Psoas muscle (tissue), 8 donors: ENCODE data around the gene ANTKMT. TPM values are rescaled to one million over a fixed set of nuclear protein-coding genes. Genes with fewer than 3 reads are reported as not detected.

Experiments
- ATAC-seq, 4 donors: fragments of 200-7000 bp; cut with Tn5 transposase; one replicate each; pipeline ENCODE4 v1.9.1; 2020; ENCODE audit warnings: moderate library complexity in 3 of 4, mild to moderate bottlenecking in 2 of 4
- DNase-seq, 2 donors: peaks; one replicate each; pipeline ENCODE4 v3.0.0-alpha.2; 2020
- H3K27ac ChIP-seq: fragments of 200-600 bp; one replicate; pipeline ENCODE4 v1.8.0; 2022
- H3K27me3 ChIP-seq, 3 donors: fragments of 200-600 bp in 1 of 3; one replicate each; pipeline versions ENCODE4 v1.6.1 to v1.8.0; 2013 to 2022; ENCODE audit warnings: low read length in 2 of 3, mild to moderate bottlenecking in 2 of 3, moderate library complexity in 1 of 3; ENCODE audit not compliant: insufficient read depth in 3 of 3
- H3K36me3 ChIP-seq, 2 donors: fragments of 200-600 bp in 1 of 2; one replicate each; pipeline versions ENCODE4 v1.6.1 to v1.8.0; 2013 to 2022; ENCODE audit warnings: low read depth in 1 of 2, mild to moderate bottlenecking in 1 of 2, moderate library complexity in 1 of 2; ENCODE audit not compliant: insufficient read depth in 1 of 2
- H3K4me1 ChIP-seq: fragments of 200-600 bp; one replicate; pipeline ENCODE4 v1.8.0; 2022
- H3K4me3 ChIP-seq: fragments of 200-600 bp; one replicate; pipeline ENCODE4 v1.8.0; 2022; ENCODE audit warnings: mild to moderate bottlenecking
- H3K9me3 ChIP-seq: fragments of 200-600 bp; one replicate; pipeline ENCODE4 v1.8.0; 2022
- CTCF ChIP-seq: fragments of 200-600 bp; IDR thresholded peaks from one replicate; pipeline ENCODE4 v1.8.0; 2022; ENCODE audit warnings: antibody characterized with exemption
- WGBS, 3 donors: extraction: QIAGEN DNeasy Blood & Tissue Kit; methylation state at CpG; one replicate each; pipeline versions ENCODE4 v1.1.6 to v1.1.7; 2013; 5-methylcytosine and 5-hydroxymethylcytosine counted together
- intact Hi-C, 2 donors: fragments of 100-400 bp; cut with DNase I; formaldehyde crosslinking; loops; one replicate each; pipeline versions ENCODE4 v1.11.0 to v1.14.2; 2022
- polyA plus RNA-seq, 3 donors: library from polyadenylated mRNA; stranded (reverse); fragments of 200-250 nt; gene quantifications; one replicate each; pipeline ENCODE4 v1.2.3, GENCODE V29; 2013
- total RNA-seq, 4 donors: library from RNA; stranded (reverse); fragmentation: NEBNext Ultra II Directional in 2 of 4; extraction: Animal tissue kit (Norgen Biotek cat#: 25700) in 2 of 4; gene quantifications; one replicate each; pipeline versions ENCODE4 v1.2.1 to v1.2.4, GENCODE V29; 2021 to 2023
- donor health status: healthy with polysubstance abuse.
- donor health status: DM: no; HTN: no; CAD: no; lungs with moderate emphysema.
- donor health status: Bipolar disorder and iron deficiency.
- donor health status: healthy.
- donor health status: DM: yes; HTN: yes; CAD: no.
- donor health status: DM: no; HTN: no; CAD: no.
- donor health status: DM: no; HTN: no; CAD: no.
- donor health status: DM: yes; HTN: yes; CAD: no.

ANTKMT gene
- total and polyA plus RNA-seq, 7 donors, result 16.1 to 56.0 (median 33.5) TPM

GRCh38 chr16:766008-766819, 45.3 kb downstream of the ANTKMT start:
- no peak overlapping the region for H3K4me3 ChIP-seq
- no peaks in the 10 kb centered on the region for H3K36me3 ChIP-seq
- no peaks in the 10 kb centered on the region for H3K4me1 ChIP-seq
- no peaks in the 10 kb centered on the region for H3K9me3 ChIP-seq
- H3K27me3 ChIP-seq, result peaks cover 0 to 47% (median 10%) of the 10 kb centered on the region in 3 donors
- WGBS, 3 donors, result 77 to 83% (median 79%) methylated on average over 29 of the region's 29 CpGs
- DNase-seq (no peak), ATAC-seq (no peak)
- intact Hi-C loops, result no loop called here
- TF ChIP-seq CTCF, result no peak
- no peak overlapping the region for H3K27ac ChIP-seq

GRCh38 chr16:766820-767640, 46.1 kb downstream of the ANTKMT start:
- intact Hi-C loops, result no loop called here
- DNase-seq, result no peak
- no peaks in the 10 kb centered on the region for H3K9me3 ChIP-seq
- H3K4me1 ChIP-seq, result no peaks in the 10 kb centered on the region
- H3K27me3 ChIP-seq, result peaks cover 0 to 40% (median 10%) of the 10 kb centered on the region in 3 donors
- 48 to 62% (median 61%) methylated on average over 33 to 36 of the region's 48 CpGs for WGBS, 3 donors
- no peak for ATAC-seq
- TF ChIP-seq CTCF, result no peak
- H3K27ac ChIP-seq, result no peak overlapping the region
- H3K36me3 ChIP-seq, result no peaks in the 10 kb centered on the region
- no peak overlapping the region for H3K4me3 ChIP-seq

- H3K27me3 ChIP-seq, result peaks cover 0 to 33% (median 13%) of the 10 kb centered on the region in 3 donors
- DNase-seq, result no peak
Measured at GRCh38 chr16:767743-768235, 46.8 kb downstream of the ANTKMT start.

GRCh38 chr16:768428-768827, 47.5 kb downstream of the ANTKMT start:
- Histone ChIP-seq H3K4me3 (no peak overlapping the region), H3K4me1 (no peaks in the 10 kb centered on the region), H3K9me3 (no peaks in the 10 kb centered on the region), H3K27me3 (peaks cover 0 to 28% (median 13%) of the 10 kb centered on the region in 3 donors), H3K27ac (no peak overlapping the region), H3K36me3 (no peaks in the 10 kb centered on the region)
- no peak for DNase-seq
- TF ChIP-seq CTCF, result no peak
- no peak for ATAC-seq
- intact Hi-C loops, result no loop called here
- WGBS, 3 donors, result 56 to 82% (median 68%) methylated on average over 15 to 21 of the region's 21 CpGs

More at GRCh38 chr16:767743-768235, 46.8 kb downstream of the ANTKMT start:
- intact Hi-C loops, result no loop called here
- TF ChIP-seq CTCF, result no peak
- H3K9me3 ChIP-seq, result no peaks in the 10 kb centered on the region
- ATAC-seq, result no peak
- 47 to 68% (median 65%) methylated on average over 5 to 19 of the region's 38 CpGs for WGBS, 3 donors
- no peaks in the 10 kb centered on the region for H3K36me3 ChIP-seq
- no peak overlapping the region for H3K4me3 ChIP-seq
- H3K4me1 ChIP-seq, result no peaks in the 10 kb centered on the region
- H3K27ac ChIP-seq, result no peak overlapping the region
